ACC112 (cell line): ENCODE results near the gene C6orf89.

ENCODE experiments used
- H2AFZ ChIP-seq: fragments of 200-600 bp; sonication (generic); one replicate; pipeline ENCODE4 v1.6.0; 2017; ENCODE audit warnings: antibody characterized with exemption, low read length; ENCODE audit not compliant: unreplicated experiment
- H3K27ac ChIP-seq: fragments of 200-600 bp; sonication (generic); 2 replicates; pipeline ENCODE4 v1.5.1; 2014; ENCODE audit warnings: low read depth, mild to moderate bottlenecking, antibody characterized with exemption, low read length, moderate library complexity
- H3K27me3 ChIP-seq: fragments of 200-600 bp; sonication (generic); 2 replicates; pipeline ENCODE4 v1.6.1; 2014; ENCODE audit warnings: mild to moderate bottlenecking, antibody characterized with exemption, low read length, moderate library complexity, mixed read lengths; ENCODE audit not compliant: insufficient read depth
- H3K36me3 ChIP-seq: fragments of 200-600 bp; sonication (generic); 2 replicates; pipeline ENCODE4 v1.6.1; 2016; ENCODE audit warnings: mild to moderate bottlenecking, antibody characterized with exemption, low read length, moderate library complexity, mixed read lengths; ENCODE audit not compliant: insufficient read depth
- H3K4me1 ChIP-seq: fragments of 200-600 bp; sonication (generic); one replicate; pipeline ENCODE4 v1.6.1; 2016; ENCODE audit warnings: low read length, mixed read lengths; ENCODE audit not compliant: insufficient read depth, unreplicated experiment, control insufficient read depth
- H3K4me3 ChIP-seq: fragments of 200-600 bp; sonication (generic); 2 replicates; pipeline ENCODE4 v1.5.1; 2014; ENCODE audit warnings: mild to moderate bottlenecking, low read depth, low read length
- H3K79me2 ChIP-seq: fragments of 200-600 bp; sonication (generic); one replicate; pipeline ENCODE4 v1.6.0; 2016; ENCODE audit warnings: low read length; ENCODE audit not compliant: control insufficient read depth, unreplicated experiment, insufficient read depth

The C6orf89 gene

GRCh38 chr6:36969988-36970891 lies 84.5 kb downstream of the C6orf89 start:
- H3K79me2 ChIP-seq, result peaks cover under 1% of the 10 kb centered on the region
- no peak overlapping the region for H3K27ac ChIP-seq
- H3K4me1 ChIP-seq, result no peaks in the 10 kb centered on the region
- H3K27me3 ChIP-seq, result no peaks in the 10 kb centered on the region
- H3K4me3 ChIP-seq, result no peak overlapping the region
- H3K36me3 ChIP-seq, result peaks cover 55% of the 10 kb centered on the region
- H2AFZ ChIP-seq, result no peak overlapping the region

- H3K27me3 ChIP-seq, result no peaks in the 10 kb centered on the region
- H3K4me1 ChIP-seq, result no peaks in the 10 kb centered on the region
- H3K4me3 ChIP-seq, result no peak overlapping the region
- no peak overlapping the region for H3K27ac ChIP-seq
- H2AFZ ChIP-seq, result no peak overlapping the region
- H3K36me3 ChIP-seq, result peaks cover 64% of the 10 kb centered on the region
- peaks cover 6% of the 10 kb centered on the region for H3K79me2 ChIP-seq
Observed at GRCh38 chr6:36970892-36971842, 85.4 kb downstream of the C6orf89 start.

- peaks cover 8% of the 10 kb centered on the region for H3K79me2 ChIP-seq
Observed at GRCh38 chr6:36971921-36972673, 86.3 kb downstream of the C6orf89 start.

GRCh38 chr6:36973190-36973589 lies 87.4 kb downstream of the C6orf89 start:
- no peaks in the 10 kb centered on the region for H3K4me1 ChIP-seq
- no peak overlapping the region for H2AFZ ChIP-seq
- no peaks in the 10 kb centered on the region for H3K27me3 ChIP-seq
- H3K27ac ChIP-seq, result no peak overlapping the region
- peaks cover 19% of the 10 kb centered on the region for H3K79me2 ChIP-seq
- H3K36me3 ChIP-seq, result peaks cover 77% of the 10 kb centered on the region
- no peak overlapping the region for H3K4me3 ChIP-seq

More at GRCh38 chr6:36971921-36972673, 86.3 kb downstream of the C6orf89 start:
- Histone ChIP-seq H2AFZ (no peak overlapping the region), H3K27me3 (no peaks in the 10 kb centered on the region), H3K36me3 (peaks cover 73% of the 10 kb centered on the region), H3K4me1 (no peaks in the 10 kb centered on the region), H3K27ac (no peak overlapping the region), H3K4me3 (no peak overlapping the region)

GRCh38 chr6:36973647-36974046 lies 87.9 kb downstream of the C6orf89 start:
- H3K27ac ChIP-seq, result no peak overlapping the region
- peaks cover 74% of the 10 kb centered on the region for H3K36me3 ChIP-seq
- peaks cover 24% of the 10 kb centered on the region for H3K79me2 ChIP-seq
- no peaks in the 10 kb centered on the region for H3K27me3 ChIP-seq
- H3K4me3 ChIP-seq, result no peak overlapping the region
- no peaks in the 10 kb centered on the region for H3K4me1 ChIP-seq
- no peak overlapping the region for H2AFZ ChIP-seq

GRCh38 chr6:36975231-36976006 lies 89.7 kb downstream of the C6orf89 start:
- H3K4me3 ChIP-seq, result no peak overlapping the region
- H3K79me2 ChIP-seq, result peaks cover 41% of the 10 kb centered on the region
- H2AFZ ChIP-seq, result no peak overlapping the region
- H3K27ac ChIP-seq, result no peak overlapping the region
- peaks cover 6% of the 10 kb centered on the region for H3K4me1 ChIP-seq
- H3K27me3 ChIP-seq, result no peaks in the 10 kb centered on the region
- H3K36me3 ChIP-seq, result peaks cover 71% of the 10 kb centered on the region

GRCh38 chr6:36976007-36976264 lies 90.2 kb downstream of the C6orf89 start:
- Histone ChIP-seq H3K79me2 (peaks cover 46% of the 10 kb centered on the region), H3K27ac (no peak overlapping the region), H3K27me3 (no peaks in the 10 kb centered on the region), H2AFZ (no peak overlapping the region), H3K4me3 (no peak overlapping the region), H3K36me3 (peaks cover 66% of the 10 kb centered on the region), H3K4me1 (peaks cover 6% of the 10 kb centered on the region)

GRCh38 chr6:36976509-36976908 lies 90.8 kb downstream of the C6orf89 start:
- Histone ChIP-seq H3K4me1 (peaks cover 9% of the 10 kb centered on the region), H3K4me3 (no peak overlapping the region), H3K27ac (no peak overlapping the region), H3K79me2 (peaks cover 52% of the 10 kb centered on the region), H3K36me3 (peaks cover 60% of the 10 kb centered on the region), H2AFZ (no peak overlapping the region), H3K27me3 (no peaks in the 10 kb centered on the region)

- no peak overlapping the region for H3K27ac ChIP-seq
- peaks cover 12% of the 10 kb centered on the region for H3K4me1 ChIP-seq
- no peak overlapping the region for H3K4me3 ChIP-seq
- no peak overlapping the region for H2AFZ ChIP-seq
- H3K79me2 ChIP-seq, result peaks cover 56% of the 10 kb centered on the region
- peaks cover 56% of the 10 kb centered on the region for H3K36me3 ChIP-seq
- no peaks in the 10 kb centered on the region for H3K27me3 ChIP-seq
Observed at GRCh38 chr6:36976931-36977330, 91.2 kb downstream of the C6orf89 start.
